IMR-90 (cell line): Measurements from ENCODE around the gene MAP3K5. TPM values are rescaled to one million over a fixed set of nuclear protein-coding genes. Genes with fewer than 3 reads are reported as not detected.

Experiments used
- ATAC-seq: fragments of 200-7000 bp; cut with Tn5 transposase; 2 replicates; pipeline ENCODE4 v1.9.1; 2020; ENCODE audit warnings: low read depth, mild to moderate bottlenecking, moderate library complexity
- BruUV-seq: library from RNA; stranded (reverse); fragments of 400-500 nt; replicated peaks from 2 replicates; lab custom pipeline; 2021; lab: Mats Ljungman, UMichigan
- CTCF ChIA-PET: fragments of 300-600 bp; formaldehyde crosslinking; extraction: SDS; loops from one replicate; lab custom pipeline; 2021; ENCODE audit warnings: antibody characterized with exemption; lab: Yijun Ruan, JAX
- POLR2A ChIA-PET: fragments of 300-600 bp; sonication (Branson Sonifier 250); formaldehyde crosslinking; loops from one replicate; lab custom pipeline; 2022; ENCODE audit warnings: antibody characterized with exemption; ENCODE audit not compliant: unreplicated experiment; lab: Charles Lee
- DNase-seq: peaks from one replicate; pipeline ENCODE4 v3.0.0; 2013
- H2AFZ ChIP-seq: replicated peaks from 2 replicates; pipeline ENCODE3; 2013; ENCODE audit warnings: low read length, mild to moderate bottlenecking; ENCODE audit not compliant: poor library complexity
- H2AK5ac ChIP-seq: 2 replicates; pipeline ENCODE4 v1.6.1; 2013; ENCODE audit warnings: low read depth, low read length, inconsistent platforms
- H2AK9ac ChIP-seq: replicated peaks from 2 replicates; pipeline ENCODE3; 2013; ENCODE audit warnings: mild to moderate bottlenecking, low read depth, low read length, moderate library complexity; ENCODE audit not compliant: poor library complexity
- H2BK120ac ChIP-seq: 2 replicates; pipeline ENCODE4 v1.6.1; 2013; ENCODE audit warnings: low read depth, low read length, inconsistent platforms
- H2BK15ac ChIP-seq: 3 replicates; pipeline ENCODE4 v1.6.1; 2013; ENCODE audit warnings: low read depth, low read length, inconsistent platforms
- H2BK20ac ChIP-seq: 2 replicates; pipeline ENCODE4 v1.6.1; 2013; ENCODE audit warnings: low read depth, mild to moderate bottlenecking, inconsistent platforms, low read length, moderate library complexity
- H2BK5ac ChIP-seq: 2 replicates; pipeline ENCODE4 v1.6.1; 2013; ENCODE audit warnings: mild to moderate bottlenecking, low read depth, low read length, inconsistent platforms; ENCODE audit not compliant: poor library complexity, severe bottlenecking
- H3K14ac ChIP-seq: replicated peaks from 2 replicates; pipeline ENCODE4 v1.6.1; 2013; ENCODE audit warnings: low read depth, low read length, inconsistent platforms
- H3K18ac ChIP-seq: 2 replicates; pipeline ENCODE4 v1.6.1; 2013; ENCODE audit warnings: low read depth, low read length, control low read depth
- H3K23ac ChIP-seq: 2 replicates; pipeline ENCODE4 v1.6.1; 2013; ENCODE audit warnings: low read depth, low read length, inconsistent platforms
- H3K27ac ChIP-seq: 2 replicates; pipeline ENCODE4 v1.5.1; 2013; ENCODE audit warnings: mild to moderate bottlenecking, control low read depth, low read length; ENCODE audit not compliant: insufficient read depth
- H3K27me3 ChIP-seq: 2 replicates; pipeline ENCODE4 v1.6.1; 2013; ENCODE audit warnings: low read length; ENCODE audit not compliant: control insufficient read depth, insufficient read depth
- H3K36me3 ChIP-seq: 2 replicates; pipeline ENCODE4 v1.6.1; 2013; ENCODE audit warnings: low read length, mixed read lengths; ENCODE audit not compliant: control insufficient read depth, insufficient read depth
- H3K4ac ChIP-seq: 2 replicates; pipeline ENCODE4 v1.6.1; 2013; ENCODE audit warnings: low read depth, low read length, inconsistent platforms
- H3K4me1 ChIP-seq: 2 replicates; pipeline ENCODE4 v1.6.1; 2013; ENCODE audit warnings: low read length, mixed read lengths; ENCODE audit not compliant: control insufficient read depth, insufficient read depth
- H3K4me2 ChIP-seq: 2 replicates; pipeline ENCODE4 v1.6.1; 2013; ENCODE audit warnings: low read depth, mild to moderate bottlenecking, control low read depth, low read length, moderate library complexity
- H3K4me3 ChIP-seq: 2 replicates; pipeline ENCODE4 v1.5.1; 2013; ENCODE audit warnings: low read depth, mild to moderate bottlenecking, control low read depth, low read length, moderate library complexity; ENCODE audit not compliant: insufficient read depth
- H3K56ac ChIP-seq: 2 replicates; pipeline ENCODE4 v1.6.1; 2013; ENCODE audit warnings: low read length, inconsistent platforms; ENCODE audit not compliant: insufficient read depth; ENCODE audit errors: extremely low read depth
- H3K79me1 ChIP-seq, 2 experiments: 2 replicates each; pipeline ENCODE4 v1.6.1; 2013; ENCODE audit warnings: low read length in 2 of 2, inconsistent platforms in 1 of 2, low read depth in 1 of 2
- H3K9ac ChIP-seq: 2 replicates; pipeline ENCODE4 v1.6.1; 2013; ENCODE audit warnings: low read depth, low read length, control low read depth
- H3K9me1 ChIP-seq: 2 replicates; pipeline ENCODE4 v1.6.1; 2013; ENCODE audit warnings: low read length, inconsistent platforms; ENCODE audit not compliant: insufficient read depth
- H3K9me3 ChIP-seq: 2 replicates; pipeline ENCODE4 v1.6.1; 2013; ENCODE audit warnings: low read length; ENCODE audit not compliant: control insufficient read depth, insufficient read depth
- H4K20me1 ChIP-seq: 2 replicates; pipeline ENCODE4 v1.6.1; 2013; ENCODE audit warnings: low read length, inconsistent platforms; ENCODE audit not compliant: insufficient read depth
- H4K5ac ChIP-seq: 2 replicates; pipeline ENCODE4 v1.6.1; 2013; ENCODE audit warnings: mild to moderate bottlenecking, low read depth, low read length, control low read depth
- H4K8ac ChIP-seq, 2 experiments: 2 replicates each; pipeline ENCODE4 v1.6.1; 2013; ENCODE audit warnings: low read depth in 2 of 2, low read length in 2 of 2, control low read depth in 1 of 2, inconsistent platforms in 1 of 2
- H4K91ac ChIP-seq: 2 replicates; pipeline ENCODE4 v1.6.1; 2013; ENCODE audit warnings: low read depth, low read length, inconsistent platforms; ENCODE audit not compliant: insufficient read depth
- BHLHE40 ChIP-seq: fragments of 150-350 bp; IDR thresholded peaks from 2 replicates; pipeline ENCODE4 v1.6.1; 2016; ENCODE audit warnings: mild to moderate bottlenecking, low read depth, low read length
- CEBPB ChIP-seq: IDR thresholded peaks from 2 replicates; pipeline ENCODE4 v1.6.1; 2012; ENCODE audit warnings: low read depth, low read length, improper control_type of control experiment
- MAZ ChIP-seq: IDR thresholded peaks from 2 replicates; pipeline ENCODE4 v1.6.1; 2012; ENCODE audit warnings: low read depth, mild to moderate bottlenecking, low read length, improper control_type of control experiment, moderate library complexity, borderline replicate concordance
- MXI1 ChIP-seq: IDR thresholded peaks from 2 replicates; pipeline ENCODE4 v1.6.1; 2012; ENCODE audit warnings: low read depth, mild to moderate bottlenecking, low read length, moderate library complexity, borderline replicate concordance
- POLR2A ChIP-seq: IDR thresholded peaks from 2 replicates; pipeline ENCODE4 v1.6.1; 2012; ENCODE audit warnings: mild to moderate bottlenecking, low read depth, low read length
- RCOR1 ChIP-seq: IDR thresholded peaks from 2 replicates; pipeline ENCODE4 v1.6.1; 2012; ENCODE audit warnings: mild to moderate bottlenecking, low read length, improper control_type of control experiment; ENCODE audit not compliant: insufficient replicate concordance
- WGBS, 2 experiments: methylation state at CpG; one replicate each; pipeline versions ENCODE4 v1.1.5 to v1.1.7; 2013; ENCODE audit warnings: missing lambda C conversion rate in 2 of 2; ENCODE audit not compliant: insufficient read length in 1 of 2; ENCODE audit errors: extremely low coverage in 2 of 2; 5-methylcytosine and 5-hydroxymethylcytosine counted together
- dilution Hi-C: fragments of 300-500 bp; cut with HindIII; formaldehyde crosslinking; loops from one replicate; pipeline ENCODE4 v1.14.3; 2018; ENCODE audit warnings: low sequenced_read_pairs; ENCODE audit not compliant: unreplicated experiment
- in situ Hi-C: fragments of 300-500 bp; cut with MboI; formaldehyde crosslinking; loops from 3 replicates; pipeline ENCODE4 v1.14.3; 2019; ENCODE audit warnings: low sequenced_read_pairs, inconsistent platforms, mixed read lengths
- intact Hi-C: fragments of 100-400 bp; cut with micrococcal nuclease; formaldehyde crosslinking; loops from 2 replicates; pipeline ENCODE4 v1.10.0; 2022
- polyA plus RNA-seq, 3 experiments: library from polyadenylated mRNA; depleted of rRNA; stranded (reverse); fragments of >200 nt; gene quantifications; 2 replicates each; pipeline ENCODE4 v1.2.3, GENCODE V29; 2012; ENCODE audit warnings: low replicate concordance in 1 of 3
- total RNA-seq: library from RNA; depleted of rRNA; stranded (reverse); fragments of >200 nt; gene quantifications from 2 replicates; pipeline ENCODE4 v1.2.3, GENCODE V29; 2012
- TF ChIP-seq, protein P1 (sequence below): fragments of 150-350 bp; IDR thresholded peaks from 2 replicates; pipeline ENCODE4 v1.6.1; 2016; ENCODE audit warnings: low read depth, mild to moderate bottlenecking, low read length, moderate library complexity, borderline replicate concordance

Gene MAP3K5
- total and polyA plus RNA-seq, 2 of the 4 experiments (the other 2 are of a cell fraction), result 5.4 to 17.6 TPM

DNA sequence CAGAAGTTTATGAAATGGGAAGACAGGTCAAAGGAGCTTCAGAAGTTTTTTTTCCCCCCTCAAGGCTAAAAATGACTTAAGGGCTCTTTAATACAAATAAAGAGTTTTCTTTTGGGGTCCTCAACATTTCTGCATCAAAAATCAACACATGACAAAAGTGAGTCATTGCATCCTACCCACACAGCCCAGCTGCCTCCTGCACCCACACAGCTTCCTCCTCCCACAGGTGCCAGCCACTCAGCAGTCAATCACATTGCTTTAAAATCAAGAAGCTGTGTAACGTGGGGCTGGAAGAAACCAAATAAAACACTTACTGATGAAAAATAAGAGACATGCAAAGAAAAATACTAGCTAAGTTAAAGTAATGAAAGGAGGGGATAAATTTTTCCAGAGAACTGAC is 68.5 kb downstream of the MAP3K5 start:
- in situ Hi-C loops (no loop called here), dilution Hi-C loops (no loop called here), intact Hi-C loops (loop anchor here (2.0 kb wide), 1 partner anchor 47 kb away; no protein-coding TSS in a partner anchor)
- Histone ChIP-seq H2BK120ac (no peak overlapping the region), H2BK15ac (no peak overlapping the region), H3K79me1 (peaks cover 17 to 55% of the 10 kb centered on the region in 2 experiments), H3K9ac (no peak overlapping the region), H3K4ac (no peak overlapping the region), H3K36me3 (0 out of 2 replicates have a peak, but pooled peaks cover 2% of the 10 kb centered on the region), H3K27me3 (no peaks in the 10 kb centered on the region), H2AK9ac (no peak overlapping the region), H4K91ac (no peak overlapping the region), H3K27ac (no peak overlapping the region), H3K4me1 (peaks cover 2% of the 10 kb centered on the region; the same call in 1 of the 2 replicates), H2AFZ (no peak overlapping the region), H3K9me3 (no peaks in the 10 kb centered on the region), H2AK5ac (no peak overlapping the region), H4K8ac (no peak overlapping the region), H4K5ac (no peak overlapping the region), H2BK20ac (no peak overlapping the region), H4K20me1 (peaks cover 7% of the 10 kb centered on the region; the same call in 1 of the 2 replicates), H3K23ac (no peak overlapping the region), H3K18ac (no peak overlapping the region), H2BK5ac (no peak overlapping the region), H3K4me2 (no peak overlapping the region), H3K4me3 (no peak overlapping the region), H3K14ac (no peak overlapping the region), H3K56ac (no peak overlapping the region), H3K9me1 (no peaks in the 10 kb centered on the region)
- CTCF ChIA-PET, result interaction anchor here (0.8 to 1.2 kb wide), 2 partner anchors 10 to 12 kb away, joined by 3 to 4 read pairs; no protein-coding TSS in a partner anchor
- POLR2A ChIA-PET, result no interaction called here
- DNase-seq (no peak), ATAC-seq (no peak)
- TF ChIP-seq CEBPB, result no peak
- TF ChIP-seq, protein P1, sequence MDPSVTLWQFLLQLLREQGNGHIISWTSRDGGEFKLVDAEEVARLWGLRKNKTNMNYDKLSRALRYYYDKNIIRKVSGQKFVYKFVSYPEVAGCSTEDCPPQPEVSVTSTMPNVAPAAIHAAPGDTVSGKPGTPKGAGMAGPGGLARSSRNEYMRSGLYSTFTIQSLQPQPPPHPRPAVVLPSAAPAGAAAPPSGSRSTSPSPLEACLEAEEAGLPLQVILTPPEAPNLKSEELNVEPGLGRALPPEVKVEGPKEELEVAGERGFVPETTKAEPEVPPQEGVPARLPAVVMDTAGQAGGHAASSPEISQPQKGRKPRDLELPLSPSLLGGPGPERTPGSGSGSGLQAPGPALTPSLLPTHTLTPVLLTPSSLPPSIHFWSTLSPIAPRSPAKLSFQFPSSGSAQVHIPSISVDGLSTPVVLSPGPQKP, result no peak
- no peak for TF ChIP-seq RCOR1
- TF ChIP-seq MXI1, result no peak
- no peak for TF ChIP-seq MAZ
- no peak for TF ChIP-seq POLR2A
- TF ChIP-seq BHLHE40, result no peak
- BruUV-seq, result no TSS peak
- WGBS, 2 experiments, result no CpG with 5 or more reads among the region's 1 CpG
